H1 (cell line): ENCODE measurements around the gene ZNF618. TPM values are rescaled to one million over a fixed set of nuclear protein-coding genes. Genes with fewer than 3 reads are reported as not detected.

ENCODE experiments used
- CTCF ChIA-PET: fragments of 300-600 bp; sonication (Branson Sonifier 250); formaldehyde crosslinking; loops from one replicate; lab custom pipeline; 2021; ENCODE audit not compliant: partially characterized antibody; lab: Charles Lee
- POLR2A ChIA-PET: fragments of 300-600 bp; sonication (Branson Sonifier 250); formaldehyde crosslinking; loops from one replicate; lab custom pipeline; 2021; ENCODE audit warnings: inconsistent platforms; ENCODE audit not compliant: partially characterized antibody; lab: Charles Lee
- DNase-seq, 2 experiments: peaks; one replicate each; pipeline versions ENCODE4 v3.0.0 to v3.0.0-alpha.2; 2010 to 2022; ENCODE audit warnings: low spot score in 2 of 2, low read depth in 1 of 2, mixed read lengths in 1 of 2
- FAIRE-seq: peaks from 2 replicates; lab custom pipeline; 2011; peaks lifted over from hg19 to GRCh38; lab: Jason Lieb, UNC
- H2AFZ ChIP-seq: 2 replicates; pipeline ENCODE4 v1.8.1; 2012; ENCODE audit warnings: low read length, inconsistent platforms
- H2AK5ac ChIP-seq: 2 replicates; pipeline ENCODE4 v1.6.1; 2013; ENCODE audit warnings: low read depth, low read length
- H2BK120ac ChIP-seq: replicated peaks from 2 replicates; pipeline ENCODE3; 2013; ENCODE audit warnings: low read depth, low read length, inconsistent platforms
- H2BK12ac ChIP-seq: 2 replicates; pipeline ENCODE4 v1.6.1; 2013; ENCODE audit warnings: low read depth, low read length
- H2BK15ac ChIP-seq: 2 replicates; pipeline ENCODE4 v1.6.1; 2013; ENCODE audit warnings: low read length
- H2BK20ac ChIP-seq: 2 replicates; pipeline ENCODE4 v1.6.1; 2013; ENCODE audit warnings: low read length
- H2BK5ac ChIP-seq: 2 replicates; pipeline ENCODE4 v1.6.1; 2013; ENCODE audit warnings: low read depth, low read length
- H3K14ac ChIP-seq: 2 replicates; pipeline ENCODE4 v1.6.1; 2013; ENCODE audit warnings: inconsistent platforms; ENCODE audit not compliant: insufficient read length
- H3K18ac ChIP-seq: 2 replicates; pipeline ENCODE4 v1.6.1; 2013; ENCODE audit warnings: low read length; ENCODE audit errors: extremely low read depth
- H3K23ac ChIP-seq: 2 replicates; pipeline ENCODE4 v1.6.1; 2013; ENCODE audit warnings: inconsistent platforms; ENCODE audit not compliant: insufficient read length
- H3K23me2 ChIP-seq: 2 replicates; pipeline ENCODE4 v1.6.1; 2013; ENCODE audit warnings: low read depth, low read length
- H3K27ac ChIP-seq: 2 replicates; pipeline ENCODE4 v1.6.1; 2011; ENCODE audit warnings: low read depth, low read length, inconsistent platforms
- H3K27me3 ChIP-seq, 4 experiments: replicated peaks in 1 of 4; 1 replicate in 1 of 4; 2 replicates in 3 of 4; pipeline versions ENCODE4 v1.6.1 to v1.8.1; 2011 to 2013; ENCODE audit warnings: low read length in 3 of 4, mild to moderate bottlenecking in 3 of 4, inconsistent platforms in 2 of 4, mixed read lengths in 2 of 4, moderate library complexity in 1 of 4; ENCODE audit not compliant: control insufficient read depth in 3 of 4, insufficient read depth in 3 of 4; ENCODE audit errors: extremely low read depth in 1 of 4
- H3K36me3 ChIP-seq, 4 experiments: 2 replicates each; pipeline versions ENCODE4 v1.6.1 to v1.8.1; 2011 to 2013; ENCODE audit warnings: mild to moderate bottlenecking in 4 of 4, low read length in 3 of 4, moderate library complexity in 2 of 4, control low read depth in 1 of 4, inconsistent platforms in 1 of 4; ENCODE audit not compliant: insufficient read depth in 4 of 4, control insufficient read depth in 2 of 4
- H3K4ac ChIP-seq: replicated peaks from 2 replicates; pipeline ENCODE3; 2013; ENCODE audit warnings: low read length, low read depth, mixed read lengths, inconsistent platforms; ENCODE audit not compliant: insufficient read length
- H3K4me1 ChIP-seq, 4 experiments: replicated peaks in 1 of 4; 1 replicate in 1 of 4; 2 replicates in 3 of 4; pipeline versions ENCODE4 v1.6.1 to v1.8.1; 2011 to 2013; ENCODE audit warnings: low read length in 3 of 4, inconsistent platforms in 2 of 4, mixed read lengths in 1 of 4; ENCODE audit not compliant: insufficient read depth in 4 of 4, control insufficient read depth in 3 of 4
- H3K4me2 ChIP-seq, 2 experiments: 2 replicates each; pipeline versions ENCODE4 v1.6.1 to v1.8.1; 2011 to 2013; ENCODE audit warnings: low read depth in 2 of 2, low read length in 2 of 2, control low read depth in 1 of 2, inconsistent platforms in 1 of 2, mild to moderate bottlenecking in 1 of 2; ENCODE audit not compliant: insufficient read depth in 1 of 2
- H3K4me3 ChIP-seq, 4 experiments: fragments of 200-600, 300-600 bp in 1 of 4; sonication (generic), shearing (Covaris generic), sonication (Bioruptor Twin) in 1 of 4; 2 replicates each; pipeline versions ENCODE4 v1.5.1 to v1.8.1; 2011 to 2016; ENCODE audit warnings: low read length in 4 of 4, low read depth in 3 of 4, control low read depth in 2 of 4, inconsistent platforms in 2 of 4, mild to moderate bottlenecking in 2 of 4, mixed read lengths in 1 of 4, moderate library complexity in 1 of 4; ENCODE audit not compliant: insufficient read depth in 2 of 4; ENCODE audit errors: extremely low read depth in 1 of 4
- H3K56ac ChIP-seq: replicated peaks from 2 replicates; pipeline ENCODE3; 2013; ENCODE audit warnings: low read depth, mild to moderate bottlenecking, mixed read lengths, low read length, inconsistent platforms; ENCODE audit not compliant: insufficient read length
- H3K79me1 ChIP-seq: 2 replicates; pipeline ENCODE4 v1.6.1; 2013; ENCODE audit warnings: low read depth, low read length, control low read depth
- H3K79me2 ChIP-seq, 2 experiments: 2 replicates each; pipeline versions ENCODE4 v1.6.1 to v1.8.1; 2012 to 2013; ENCODE audit warnings: low read length in 2 of 2, mild to moderate bottlenecking in 2 of 2, inconsistent platforms in 1 of 2; ENCODE audit not compliant: insufficient read depth in 2 of 2, control insufficient read depth in 1 of 2
- H3K9ac ChIP-seq, 4 experiments: replicated peaks in 1 of 4; 1 replicate in 1 of 4; 2 replicates in 3 of 4; pipeline versions ENCODE4 v1.6.1 to v1.8.1; 2011 to 2013; ENCODE audit warnings: low read depth in 3 of 4, low read length in 3 of 4, control low read depth in 2 of 4, mild to moderate bottlenecking in 2 of 4, moderate library complexity in 2 of 4, inconsistent platforms in 1 of 4; ENCODE audit errors: extremely low read depth in 1 of 4
- H3K9me3 ChIP-seq, 2 experiments: 2 replicates each; pipeline versions ENCODE4 v1.6.1 to v1.8.1; 2012 to 2013; ENCODE audit warnings: mild to moderate bottlenecking in 2 of 2, moderate library complexity in 2 of 2, control low read depth in 1 of 2, inconsistent platforms in 1 of 2, low read depth in 1 of 2, low read length in 1 of 2, mixed read lengths in 1 of 2; ENCODE audit not compliant: insufficient read depth in 2 of 2
- H4K20me1 ChIP-seq, 2 experiments: replicated peaks in 1 of 2; 2 replicates each; pipeline versions ENCODE3 to v1.8.1; 2011 to 2013; ENCODE audit warnings: inconsistent platforms in 2 of 2, low read length in 2 of 2, mild to moderate bottlenecking in 1 of 2; ENCODE audit not compliant: insufficient read depth in 2 of 2, control insufficient read depth in 1 of 2
- H4K5ac ChIP-seq: 2 replicates; pipeline ENCODE4 v1.6.1; 2013; ENCODE audit warnings: low read length, low read depth, mixed read lengths, inconsistent platforms; ENCODE audit not compliant: insufficient read length
- H4K8ac ChIP-seq: 2 replicates; pipeline ENCODE4 v1.8.0; 2013; ENCODE audit warnings: mild to moderate bottlenecking, moderate library complexity, low read length, inconsistent platforms; ENCODE audit not compliant: insufficient read depth; ENCODE audit errors: extremely low read depth
- H4K91ac ChIP-seq: replicated peaks from 2 replicates; pipeline ENCODE3; 2013; ENCODE audit warnings: low read length, mixed read lengths, inconsistent platforms; ENCODE audit not compliant: insufficient read length
- E2F6 ChIP-seq: IDR thresholded peaks from 2 replicates; pipeline ENCODE4 v1.6.1; 2012; ENCODE audit warnings: inconsistent platforms
- EGR1 ChIP-seq: IDR thresholded peaks from 2 replicates; pipeline ENCODE4 v1.6.1; 2011; ENCODE audit warnings: low read depth, low read length, borderline replicate concordance
- EP300 ChIP-seq, 2 experiments: IDR thresholded peaks; 1 replicate in 1 of 2; 2 replicates in 1 of 2; pipeline ENCODE4 v1.6.1; 2011 to 2012; ENCODE audit warnings: low read depth in 2 of 2, low read length in 2 of 2, mild to moderate bottlenecking in 2 of 2, borderline replicate concordance in 1 of 2, inconsistent platforms in 1 of 2, moderate library complexity in 1 of 2
- JUN ChIP-seq: IDR thresholded peaks from 2 replicates; pipeline ENCODE4 v1.6.1; 2011; ENCODE audit warnings: low read depth, mild to moderate bottlenecking, improper control_type of control experiment, low read length
- KDM1A ChIP-seq: fragments of 200-600, 300-600 bp; sonication (generic); IDR thresholded peaks from 2 replicates; pipeline ENCODE4 v1.7.1; 2016; ENCODE audit warnings: mild to moderate bottlenecking, low read length, borderline replicate concordance
- POLR2AphosphoS5 ChIP-seq: IDR thresholded peaks from 2 replicates; pipeline ENCODE4 v1.6.1; 2011; ENCODE audit warnings: low read depth, low read length
- POU5F1 ChIP-seq: IDR thresholded peaks from 2 replicates; pipeline ENCODE4 v1.6.1; 2011; ENCODE audit warnings: low read depth, mild to moderate bottlenecking, low read length, moderate library complexity
- RXRA ChIP-seq: IDR thresholded peaks from 2 replicates; pipeline ENCODE4 v1.6.1; 2011; ENCODE audit warnings: low read depth, mild to moderate bottlenecking, low read length, moderate library complexity; ENCODE audit not compliant: insufficient read depth
- SUZ12 ChIP-seq: fragments of 200-600 bp; sonication (generic); IDR thresholded peaks from 2 replicates; pipeline ENCODE4 v1.6.1; 2012; ENCODE audit warnings: mild to moderate bottlenecking, inconsistent platforms, low read length, moderate library complexity, mixed read lengths
- WGBS, 2 experiments: shearing (Covaris generic) in 1 of 2; methylation state at CpG; one replicate each; pipeline versions ENCODE4 v1.1.6 to v1.1.7; 2013 to 2015; ENCODE audit warnings: low lambda C conversion rate in 2 of 2, mixed read lengths in 2 of 2, inconsistent platforms in 1 of 2, low coverage in 1 of 2, missing lambda C conversion rate in 1 of 2; ENCODE audit not compliant: insufficient replicate concordance in 2 of 2, insufficient coverage in 1 of 2, insufficient read length in 1 of 2; ENCODE audit errors: extremely low coverage in 1 of 2, missing lambda C conversion rate in 1 of 2; 5-methylcytosine and 5-hydroxymethylcytosine counted together
- polyA plus RNA-seq, 7 experiments: library from polyadenylated mRNA; depleted of rRNA in 3 of 7; stranded (reverse) in 5 of 7; unstranded in 2 of 7; fragments of >200 nt in 5 of 7; fragments of 200-250 nt in 2 of 7; gene quantifications; 1 replicate in 5 of 7; 2 replicates in 1 of 7; 4 replicates in 1 of 7; pipeline versions ENCODE4 v1.2.1 to v1.2.3, GENCODE V29; 2011 to 2013; ENCODE audit warnings: missing spikeins in 2 of 7, mixed read lengths in 2 of 7
- total RNA-seq: library from RNA; stranded (reverse); fragmentation: NEBNext Ultra II Directional; extraction: Animal tissue kit (Norgen Biotek cat#: 25700); gene quantifications from 2 replicates; pipeline ENCODE4 v1.2.1, GENCODE V29; 2021

ZNF618 gene
- total and polyA plus RNA-seq, 2 of the 8 experiments (the other 6 are each of a cell fraction or from before 2014, with no cell fraction given) = 9.6 to 28.5 TPM

- no peak overlapping the region for H2AFZ ChIP-seq
- H3K36me3 ChIP-seq = peaks cover 0 to 16% (median 4%) of the 10 kb centered on the region in 4 experiments; a peak in 4 of 8 replicates
- no peak overlapping the region for H3K27ac ChIP-seq
- no peak overlapping the region for H3K23ac ChIP-seq
- FAIRE-seq (no peak), DNase-seq (peak in 1 of 2 experiments; percentile 34)
- H4K8ac ChIP-seq = no peak overlapping the region
- no peak overlapping the region for H2BK15ac ChIP-seq
- no peak overlapping the region for H3K9ac ChIP-seq
- no peak overlapping the region for H2BK12ac ChIP-seq
- no peak overlapping the region for H3K4ac ChIP-seq
- H3K4me2 ChIP-seq = no peak overlapping the region
- no peak for TF ChIP-seq E2F6
- no peak for TF ChIP-seq JUN
- TF ChIP-seq POLR2AphosphoS5 = no peak
- TF ChIP-seq SUZ12 = no peak
- TF ChIP-seq EGR1 = no peak
- no peak for TF ChIP-seq RXRA
- no peak for TF ChIP-seq EP300 (IDR thresholded peaks at IDR 0.05; ENCODE audit: borderline replicate concordance in 1 of 2, low read depth in 2 of 2, low read length in 2 of 2)
- no peak for TF ChIP-seq POU5F1
- no peak for TF ChIP-seq KDM1A
- H3K4me3 ChIP-seq = no peak overlapping the region
- no peaks in the 10 kb centered on the region for H4K20me1 ChIP-seq
- no peaks in the 10 kb centered on the region for H3K79me1 ChIP-seq
- H2BK120ac ChIP-seq = no peak overlapping the region
- no peak overlapping the region for H2BK5ac ChIP-seq
- no peak overlapping the region for H4K5ac ChIP-seq
- no peaks in the 10 kb centered on the region for H3K79me2 ChIP-seq
- ChIA-PET POLR2A (interaction anchor here (0.7 kb wide), 1 partner anchor 295 kb away, joined by 4 read pairs; no protein-coding TSS in a partner anchor), CTCF (interaction anchor here (0.6 to 3.6 kb wide), 9 partner anchors 9 to 303 kb away, joined by 3 to 11 read pairs (median 3); no protein-coding TSS in a partner anchor)
- no peak overlapping the region for H3K18ac ChIP-seq
- no peak overlapping the region for H3K56ac ChIP-seq
- no peak overlapping the region for H2AK5ac ChIP-seq
- H3K27me3 ChIP-seq = no peaks in the 10 kb centered on the region
- WGBS, 2 experiments = 89% methylated on average over 17 of the region's 18 CpGs; no CpG with 5 or more reads in 1 of the 2 experiments
- H2BK20ac ChIP-seq = no peak overlapping the region
- H4K91ac ChIP-seq = no peak overlapping the region
- no peaks in the 10 kb centered on the region for H3K9me3 ChIP-seq
- peaks cover 0 to 8% (median 6%) of the 10 kb centered on the region in 4 experiments; a peak in 4 of 7 replicates for H3K4me1 ChIP-seq
- no peaks in the 10 kb centered on the region; the same call in 1 of the 2 replicates for H3K23me2 ChIP-seq
- no peak overlapping the region for H3K14ac ChIP-seq
Measured at GRCh38 chr9:114035845-114036801, 160.0 kb downstream of the ZNF618 start.
